GM21717 (cell line): ENCODE data around the gene TBC1D1.

Experiments
- ATAC-seq: cut with Tn5 transposase; IDR thresholded peaks from one replicate; pipeline ENCODE4 v1.9.1; 2021; ENCODE audit warnings: mild to moderate bottlenecking, moderate library complexity; ENCODE audit not compliant: unreplicated experiment

The TBC1D1 gene

DNA sequence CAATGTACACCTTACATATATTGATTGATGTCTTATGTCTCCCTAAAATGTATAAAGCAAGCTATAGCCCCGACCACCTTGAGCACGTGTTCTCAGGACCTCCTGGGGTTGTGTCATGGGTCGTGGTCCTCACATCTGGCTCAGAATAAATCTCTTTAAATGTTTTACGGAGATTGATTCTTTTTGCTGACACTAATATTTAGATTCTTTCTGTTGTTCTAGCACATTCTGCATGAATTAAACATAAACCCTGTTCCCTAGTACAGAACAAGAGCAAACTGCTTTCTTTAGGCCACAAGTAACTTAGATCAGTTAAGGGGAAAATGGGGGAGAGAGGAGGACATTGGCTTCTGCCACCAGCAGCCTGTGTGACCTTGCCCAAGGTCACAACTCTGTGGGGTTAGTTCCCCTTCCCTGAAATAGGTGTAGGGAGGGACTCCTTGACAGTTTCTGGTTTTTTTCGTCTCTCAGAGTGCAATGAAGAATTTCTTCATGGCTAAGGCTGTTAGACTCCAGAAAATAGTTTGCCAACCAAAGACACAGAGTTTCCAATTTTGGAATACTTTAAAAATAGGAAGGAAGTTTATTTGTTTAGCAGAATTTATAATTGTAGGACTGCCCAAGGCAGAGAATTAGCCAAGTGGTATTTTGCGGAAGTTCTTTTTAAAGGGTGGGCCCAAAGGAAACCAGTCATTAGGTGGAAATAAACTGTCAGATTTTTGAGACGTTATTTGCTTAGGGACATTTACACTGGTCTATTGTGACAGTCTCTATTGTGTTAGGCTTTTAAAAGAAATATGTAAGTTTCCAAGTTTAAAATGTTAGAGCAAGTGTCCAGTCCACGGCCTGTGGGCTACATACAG is 98.7 kb downstream of the TBC1D1 start:
- no peak for ATAC-seq

DNA sequence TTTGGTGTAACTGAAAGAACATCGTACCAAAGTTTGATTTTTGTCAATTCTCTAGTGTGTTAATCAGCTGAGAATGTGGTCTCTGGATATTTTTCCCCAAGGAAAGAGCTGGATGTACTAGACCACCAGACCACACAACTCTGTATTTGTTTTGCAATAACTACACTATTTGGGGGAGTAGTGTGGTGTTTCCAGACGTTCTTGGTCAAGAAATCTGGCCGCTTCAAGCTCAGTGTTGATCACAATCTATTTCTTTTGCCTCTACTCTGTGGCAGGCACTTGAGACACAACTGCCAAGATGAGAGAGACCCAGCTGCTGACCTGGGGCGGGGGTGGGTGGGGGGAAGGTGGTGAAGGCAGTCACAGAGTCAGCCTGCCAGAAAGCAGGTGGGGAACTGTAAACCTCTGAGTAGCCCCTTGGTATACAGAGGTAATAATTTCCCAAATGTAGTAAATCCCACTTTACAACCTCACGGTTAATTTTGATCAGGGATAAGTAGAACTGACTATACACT is 99.9 kb downstream of the TBC1D1 start:
- ATAC-seq: no peak

DNA sequence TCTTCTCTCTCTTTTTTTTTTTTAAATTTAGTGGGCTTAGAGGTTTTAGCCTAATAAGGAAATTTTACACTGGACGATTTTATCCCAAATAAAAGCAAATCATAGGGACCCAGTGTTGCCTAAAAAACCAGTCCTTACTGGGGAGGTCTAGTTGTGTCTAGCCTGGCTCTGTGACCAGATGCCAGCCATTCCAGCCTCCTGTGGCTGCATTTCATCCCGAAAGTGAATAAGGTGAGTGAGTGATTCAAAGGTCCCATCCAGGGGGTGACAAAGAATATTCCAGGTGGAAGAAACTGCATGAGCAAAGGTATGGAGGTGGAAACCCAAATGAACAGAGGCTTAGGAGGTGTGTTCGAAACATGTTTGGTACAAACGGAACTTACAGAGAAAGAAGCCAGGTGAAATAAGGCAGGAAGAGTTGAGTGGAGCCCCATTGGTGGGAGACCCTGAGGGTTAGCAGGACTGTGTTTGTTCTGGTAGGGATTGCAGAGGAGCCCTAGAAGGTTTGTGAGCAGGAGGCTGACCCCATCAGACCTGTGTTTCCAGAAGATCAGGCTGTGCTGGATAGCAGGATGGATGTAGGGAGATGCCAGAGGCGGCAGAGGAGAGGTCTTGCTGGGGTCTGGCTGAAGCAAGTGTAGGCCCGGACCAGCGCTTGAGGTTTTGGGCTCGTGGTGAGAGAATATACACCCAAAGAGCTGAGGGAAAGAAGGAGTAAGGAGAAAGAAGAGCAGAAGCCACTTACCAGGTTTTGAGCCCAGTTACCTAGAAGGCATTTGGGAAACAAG is 100.9 kb downstream of the TBC1D1 start:
- no peak for ATAC-seq

DNA sequence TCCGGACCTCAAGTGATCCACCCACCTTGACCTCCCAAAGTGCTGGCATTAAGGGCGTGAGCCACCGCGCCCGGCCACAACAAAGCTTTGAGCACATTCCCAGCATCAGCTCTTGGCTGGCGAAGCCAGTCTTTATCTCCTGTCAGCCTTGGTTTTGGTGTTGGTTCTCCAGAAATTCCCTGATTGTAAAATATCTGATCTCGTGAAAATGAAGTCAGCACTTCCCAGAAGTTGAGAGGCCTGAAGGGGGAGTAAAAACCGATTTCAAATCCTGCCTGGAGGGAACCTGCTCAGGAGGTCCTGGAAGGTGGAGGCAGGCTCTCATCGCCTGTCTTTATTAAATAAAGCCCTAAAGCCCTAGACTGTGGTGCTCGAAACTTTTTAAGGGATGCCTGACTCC is 102.9 kb downstream of the TBC1D1 start:
- ATAC-seq: no peak

DNA sequence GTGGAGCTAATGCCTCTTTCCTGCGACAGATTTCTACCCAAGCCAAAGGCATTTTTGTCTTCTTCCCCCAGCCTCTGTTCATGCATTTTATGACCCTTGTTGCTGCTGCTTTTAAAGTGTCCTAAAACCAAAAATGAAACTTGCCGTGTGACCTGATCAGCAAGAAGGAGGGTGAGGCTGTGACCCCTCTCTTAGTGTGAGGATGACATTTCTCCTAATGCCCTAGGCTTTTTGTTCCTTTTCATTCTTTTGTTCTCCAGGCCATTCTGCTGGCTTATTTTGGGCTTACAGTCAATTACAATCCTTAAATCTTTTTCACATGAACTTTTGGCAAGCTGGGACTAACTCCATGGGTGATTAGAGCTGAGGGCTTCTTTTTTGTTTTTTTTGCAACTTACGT is 103.7 kb downstream of the TBC1D1 start:
- peak; percentile 85 for ATAC-seq

DNA sequence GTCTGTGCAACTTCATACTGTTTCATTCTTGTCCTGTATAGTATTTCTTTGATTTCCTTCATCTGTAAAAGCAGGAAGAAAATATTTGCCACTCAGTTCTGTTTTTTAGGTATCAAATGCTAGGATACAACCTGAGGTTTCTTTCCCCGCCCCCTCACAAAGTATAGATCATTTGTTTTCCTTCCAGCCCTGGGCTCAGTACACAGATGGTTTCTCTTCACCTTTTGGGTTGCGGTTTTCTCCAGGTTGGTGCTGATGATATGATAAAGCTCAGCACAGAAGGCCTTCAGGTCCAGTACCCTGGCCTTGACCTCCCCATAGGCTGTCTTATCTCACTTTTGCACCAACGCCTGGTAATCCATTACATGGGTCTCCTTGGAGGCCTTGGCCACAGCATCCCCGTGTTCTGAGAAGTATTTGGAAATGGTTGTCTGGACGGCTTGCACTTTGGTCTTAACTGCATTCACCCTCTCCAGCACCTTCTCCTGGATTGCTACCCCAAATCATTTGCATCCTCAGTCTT is 104.5 kb downstream of the TBC1D1 start:
- ATAC-seq: no peak

DNA sequence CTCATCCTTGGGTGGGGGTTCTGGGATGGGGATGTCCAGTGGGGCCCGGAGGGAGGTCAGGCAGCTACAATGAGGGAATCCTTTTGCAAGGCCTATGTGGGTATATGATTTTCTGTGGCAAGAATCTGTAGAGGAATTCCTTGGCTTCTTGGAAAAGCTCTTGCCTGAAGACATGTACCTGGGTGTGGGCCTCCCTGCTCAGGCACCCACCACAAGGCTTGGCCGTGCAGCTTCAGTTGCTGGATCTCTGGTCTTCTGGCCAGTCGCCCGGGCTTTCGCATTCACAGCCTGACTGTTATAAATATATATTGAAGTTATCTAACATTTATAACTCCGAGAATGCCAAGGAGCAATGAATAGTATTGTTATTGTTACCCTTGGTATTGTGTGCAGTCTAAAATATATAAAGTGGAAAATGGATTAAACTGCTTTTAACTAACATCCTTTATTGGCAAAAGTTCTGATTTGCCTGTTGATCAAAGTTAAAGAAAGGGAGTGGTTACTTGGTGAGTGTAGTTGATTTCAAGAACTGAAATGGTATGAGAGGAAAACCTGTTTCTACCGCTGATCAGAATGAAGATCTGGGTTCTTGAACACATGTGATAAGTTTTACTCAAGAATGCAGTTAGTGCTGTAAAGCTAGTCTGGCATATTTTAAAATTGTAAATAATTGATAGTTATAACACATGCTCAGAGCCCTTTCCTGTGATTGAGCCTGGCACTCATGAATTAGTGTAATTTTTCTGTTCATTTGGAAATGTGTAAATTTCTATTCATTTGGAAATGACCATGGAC is 105.3 kb downstream of the TBC1D1 start:
- ATAC-seq: no peak

DNA sequence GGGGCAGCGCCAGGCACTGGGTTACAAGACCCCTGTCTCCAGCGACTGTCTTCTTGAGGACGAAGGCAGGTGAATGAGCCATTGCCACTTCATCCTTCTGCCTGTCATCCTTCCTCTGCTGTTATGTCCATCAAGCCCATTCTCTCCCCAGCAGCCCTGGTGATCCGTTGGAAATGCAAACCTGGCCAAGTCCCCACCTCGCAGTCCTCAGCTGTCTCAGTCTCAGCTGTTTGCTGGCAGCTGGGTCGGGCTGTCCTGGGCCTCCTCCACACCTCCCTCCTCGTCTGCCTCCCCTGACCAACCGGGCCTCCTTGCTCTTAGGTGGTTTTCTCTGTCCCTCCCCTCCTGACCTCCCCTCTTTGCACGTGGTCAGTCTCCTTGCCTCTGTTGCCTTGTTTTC is 107.3 kb downstream of the TBC1D1 start:
- ATAC-seq: no peak

DNA sequence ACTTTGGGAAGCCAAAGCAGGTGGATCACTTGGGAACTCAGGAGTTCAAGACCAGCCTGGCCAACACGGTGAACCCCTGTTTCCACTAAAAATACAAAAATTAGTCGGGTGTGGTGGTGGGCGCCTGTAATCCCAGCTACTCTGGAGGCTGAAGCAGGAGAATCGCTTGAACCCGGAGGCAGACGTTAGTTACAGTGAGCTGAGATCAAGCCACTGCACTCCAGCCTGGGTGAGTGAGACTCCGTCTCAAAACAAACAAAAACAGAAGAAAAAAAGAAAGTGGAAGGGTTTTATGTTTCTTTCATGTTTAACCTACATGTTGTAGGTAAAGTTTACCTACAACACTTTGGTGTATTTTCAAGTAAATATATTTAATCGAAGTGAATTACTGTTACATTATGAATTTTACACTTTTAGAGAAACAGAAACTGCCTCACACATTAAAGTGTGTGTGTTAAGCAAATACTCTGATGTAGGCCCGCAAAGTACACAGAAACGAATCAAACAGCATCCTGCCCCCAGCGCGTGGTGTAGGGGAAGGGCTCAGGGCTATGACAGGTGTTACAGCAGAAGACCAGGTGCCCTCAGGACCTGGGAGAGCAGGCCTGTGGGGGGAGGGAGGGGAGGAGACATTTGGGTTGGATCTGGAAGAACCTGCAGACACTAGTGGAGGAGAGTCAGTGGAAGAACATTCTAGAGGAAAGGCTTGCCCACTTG is 108.3 kb downstream of the TBC1D1 start:
- ATAC-seq: no peak

DNA sequence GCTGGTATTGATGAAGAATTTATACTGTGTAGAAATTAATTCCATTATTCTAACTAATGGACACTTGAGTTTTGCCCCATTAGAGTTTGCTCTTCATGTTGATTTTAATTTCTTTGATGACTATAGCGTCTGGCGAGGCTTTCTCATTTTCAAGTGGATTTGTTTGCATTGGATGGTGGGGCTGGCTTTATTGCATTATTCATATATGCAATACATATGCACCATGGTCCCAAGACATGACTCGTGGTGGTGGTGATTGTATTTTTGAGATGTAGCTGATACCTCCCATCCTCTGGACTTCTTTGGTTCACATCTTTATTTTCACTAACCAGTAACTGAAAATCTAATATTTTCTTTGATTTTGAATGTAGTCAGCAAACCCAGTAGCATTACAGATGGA is 109.1 kb downstream of the TBC1D1 start:
- no peak for ATAC-seq

DNA sequence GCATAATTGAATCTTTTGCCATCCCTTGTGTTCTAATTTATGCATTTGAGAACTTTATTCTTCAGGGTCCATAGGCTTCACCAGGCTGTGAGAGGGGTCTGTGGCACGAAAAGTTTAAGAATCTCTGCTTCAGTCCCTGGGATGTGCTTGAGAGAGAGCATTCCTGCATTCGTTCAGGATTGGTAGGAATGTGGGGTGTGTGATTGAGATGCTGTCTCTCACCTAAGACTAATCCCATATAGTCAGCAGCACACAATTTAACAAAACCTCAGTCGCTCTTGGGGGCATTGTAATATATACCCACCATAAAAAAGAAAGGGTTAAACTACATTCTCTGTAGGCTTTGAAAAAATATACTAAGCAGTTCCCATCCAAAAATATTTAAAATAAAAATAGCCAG is 111.0 kb downstream of the TBC1D1 start:
- ATAC-seq: no peak

DNA sequence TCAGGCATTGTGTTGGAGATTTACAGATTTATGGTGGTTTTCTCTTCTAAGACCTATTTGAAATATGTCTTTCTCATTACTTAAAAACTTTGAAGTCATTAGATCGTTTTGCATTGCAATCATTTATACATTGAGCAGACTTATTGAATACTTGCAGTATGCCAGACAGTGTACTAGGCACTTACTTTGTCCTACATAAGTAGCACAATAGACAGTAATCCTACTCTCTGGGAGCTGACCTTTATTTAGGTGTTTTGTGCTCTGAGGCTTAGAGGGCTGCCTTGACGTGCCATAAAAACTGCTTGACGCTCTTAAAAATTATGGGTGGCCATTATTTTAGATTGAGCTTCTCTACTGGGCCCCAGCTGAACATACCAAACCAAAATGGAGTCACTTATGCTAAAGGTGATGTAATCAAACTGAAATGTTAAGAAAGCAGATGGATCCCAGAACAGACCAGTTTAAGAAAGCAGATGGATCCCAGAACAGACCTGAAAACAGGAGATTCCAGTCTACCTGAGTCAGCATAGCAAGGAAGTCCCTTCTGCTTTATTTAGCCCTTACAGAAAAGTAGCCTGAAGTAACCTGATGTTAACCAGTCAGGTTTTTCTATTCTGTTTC is 111.7 kb downstream of the TBC1D1 start:
- no peak for ATAC-seq

DNA sequence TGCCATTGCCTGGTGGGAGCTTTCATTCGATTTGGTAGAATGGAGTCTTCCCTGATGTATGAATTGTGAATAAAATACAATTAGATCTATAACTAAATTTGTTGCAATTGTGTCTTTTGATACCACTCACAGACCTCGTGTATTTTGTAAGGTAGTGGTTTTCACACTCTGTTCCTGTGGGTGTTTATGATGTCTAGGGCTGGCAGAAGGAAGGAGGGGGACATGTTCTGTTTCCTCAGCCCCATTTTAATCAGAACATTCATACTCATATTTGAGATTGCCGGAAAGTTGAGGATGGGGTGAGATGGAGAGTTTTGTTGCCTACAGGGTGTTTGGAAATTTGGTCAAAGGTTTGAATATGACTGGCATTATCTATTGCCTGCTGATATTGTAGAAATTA is 112.2 kb downstream of the TBC1D1 start:
- ATAC-seq: no peak

DNA sequence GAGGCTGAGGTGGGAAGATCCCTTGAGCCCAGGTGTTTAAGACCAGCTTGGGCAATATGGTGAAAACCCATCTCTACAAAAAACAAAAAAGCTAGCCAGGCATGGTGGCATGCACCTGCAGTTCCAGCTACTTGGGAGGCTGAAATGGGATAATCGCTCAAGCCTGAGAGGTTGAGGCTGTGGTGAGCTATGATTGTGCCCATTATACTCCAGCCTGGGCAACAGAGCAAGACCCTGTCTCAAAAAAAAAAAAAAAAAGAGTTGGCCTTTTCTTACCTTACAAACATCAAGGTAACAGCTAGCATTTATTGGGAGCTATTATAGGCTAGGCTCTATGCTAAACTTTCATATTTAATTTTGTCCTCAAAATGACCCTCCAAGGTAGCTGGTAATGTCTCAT is 112.7 kb downstream of the TBC1D1 start:
- ATAC-seq: no peak

DNA sequence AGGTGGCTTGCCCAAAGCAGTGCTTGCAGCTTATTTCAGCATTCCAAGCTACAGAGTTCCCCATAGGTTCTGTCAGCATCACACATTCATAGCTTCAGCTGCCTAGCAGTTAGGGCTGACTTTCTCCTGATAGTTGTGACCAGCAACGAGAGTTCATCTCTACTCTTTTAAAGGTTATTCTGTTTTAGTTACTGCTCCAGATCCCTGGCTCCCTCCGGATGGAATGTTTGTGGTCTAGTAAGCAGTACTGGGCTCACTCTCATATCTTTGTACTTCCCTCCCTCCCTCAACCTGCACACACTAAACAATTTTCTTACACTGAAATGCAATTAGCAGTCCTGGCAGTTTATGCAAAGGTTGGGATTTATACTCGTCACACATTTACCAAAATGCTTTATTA is 113.2 kb downstream of the TBC1D1 start:
- ATAC-seq: no peak

DNA sequence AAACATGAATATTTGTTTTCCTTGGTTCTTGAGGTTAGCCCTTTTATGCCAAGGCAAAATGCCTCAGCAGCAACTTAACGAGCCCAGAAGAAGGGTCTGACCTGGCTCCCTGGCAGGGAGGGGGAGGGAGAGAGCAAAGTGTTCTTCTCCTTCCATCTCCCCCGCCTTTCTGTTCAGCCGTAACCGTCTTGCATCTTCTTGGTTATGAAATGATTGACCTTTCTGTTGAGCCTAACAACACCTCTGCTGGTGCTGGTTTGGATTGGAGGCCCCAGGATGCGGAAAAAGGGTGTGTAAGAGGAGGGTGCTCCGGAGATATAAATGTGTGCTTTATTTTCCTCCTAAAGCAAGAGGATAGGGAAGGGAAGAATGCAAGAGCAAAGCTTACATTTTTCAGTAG is 114.0 kb downstream of the TBC1D1 start:
- no peak for ATAC-seq

DNA sequence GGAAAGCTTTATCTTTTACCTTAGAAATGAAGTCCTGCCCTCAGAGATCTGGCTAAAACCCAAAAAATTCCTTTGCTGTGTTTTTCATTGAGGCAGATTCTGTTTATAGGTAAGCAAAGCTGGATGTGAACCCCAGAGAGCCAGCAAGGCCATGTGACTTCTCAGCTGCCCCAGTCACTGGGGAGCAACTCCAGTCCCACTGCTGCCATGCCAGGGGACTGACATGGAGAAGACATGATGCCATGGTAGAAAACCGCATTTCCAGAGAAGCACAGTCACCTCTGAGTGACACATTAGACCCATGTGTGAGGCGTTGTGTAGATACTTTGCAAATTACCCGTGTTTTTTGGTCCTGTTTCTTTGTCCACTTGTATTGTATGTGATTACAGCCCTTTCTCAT is 114.8 kb downstream of the TBC1D1 start:
- no peak for ATAC-seq

DNA sequence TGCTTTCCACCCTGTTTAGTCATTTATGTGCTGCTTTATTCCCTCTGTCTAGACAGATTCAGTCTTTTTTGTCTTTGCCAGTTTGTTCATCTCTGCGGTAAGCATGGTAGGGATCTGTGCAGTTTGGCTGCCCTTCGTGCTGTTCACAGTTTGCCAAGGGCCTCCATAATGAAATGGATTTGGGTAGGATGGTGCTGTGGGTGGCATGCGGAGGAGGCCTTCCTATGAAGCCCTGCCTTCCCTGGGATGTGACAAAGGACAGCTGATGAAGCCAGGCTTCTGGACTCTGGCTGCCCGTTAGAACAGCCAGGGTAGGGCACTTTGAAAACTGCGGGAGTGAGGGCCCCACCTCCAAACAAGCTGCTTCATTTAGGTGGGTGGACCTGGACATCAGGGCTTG is 116.8 kb downstream of the TBC1D1 start:
- ATAC-seq: no peak

DNA sequence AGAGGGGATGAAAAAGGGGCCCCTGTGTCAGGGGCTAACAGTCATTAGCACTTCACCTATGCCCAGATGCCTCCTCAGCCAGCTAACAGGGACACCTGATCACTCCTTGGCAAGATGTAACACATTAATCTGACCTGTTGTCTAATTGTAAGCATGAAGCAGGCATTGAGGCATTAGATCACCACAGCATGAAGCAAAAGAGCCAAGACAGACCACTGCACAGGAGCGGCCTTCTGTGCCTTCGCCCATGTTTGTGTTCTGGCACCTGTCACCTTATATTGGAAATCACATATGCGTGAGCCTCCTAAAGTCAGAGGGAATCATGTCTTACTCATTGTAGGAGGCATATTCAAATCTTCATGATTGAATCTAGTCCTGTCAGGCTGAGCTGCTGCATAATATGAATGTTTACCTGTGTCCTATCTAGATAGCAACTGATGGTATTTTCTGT is 117.7 kb downstream of the TBC1D1 start:
- ATAC-seq: no peak

DNA sequence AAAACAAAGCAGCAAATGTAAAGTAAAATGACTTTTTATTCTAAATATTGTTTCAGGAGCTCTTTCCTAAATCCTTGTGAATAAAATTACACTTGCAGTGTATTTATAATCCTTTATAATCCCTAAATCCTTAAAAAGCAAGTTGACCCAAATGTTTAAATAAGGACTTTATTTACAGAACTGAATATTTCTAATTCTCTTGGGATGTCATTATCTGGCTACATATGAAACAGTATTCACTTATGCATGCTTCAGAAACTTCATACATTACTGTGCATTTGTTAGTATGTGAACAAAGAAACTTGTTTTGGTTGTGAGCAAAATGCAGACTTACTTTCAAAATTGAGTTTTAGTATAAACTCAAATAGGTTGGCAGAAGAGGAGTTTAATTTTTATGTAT is 118.5 kb downstream of the TBC1D1 start:
- no peak for ATAC-seq
